Activated CD4-positive, CD25-positive, alpha-beta regulatory T cell treated with anti-CD3 and anti-CD28 coated beads, Interleukin-2, amount 50 U/mL, for 16 hours (primary cell): ENCODE data around the gene LEFTY2.
"Not testable (repeated sequence)": the region's sequence is repeated elsewhere in the genome, so short reads cannot be mapped to it uniquely, and the experiment has no call there.

Experiments
- DNase-seq: peaks from one replicate; pipeline ENCODE4 v3.0.0-alpha.2; 2020; ENCODE audit warnings: low read depth, low spot score

Gene LEFTY2

GRCh38 chr1:225930566-225930965 lies 10.5 kb downstream of the LEFTY2 start:
- no peak for DNase-seq

GRCh38 chr1:225929462-225929861 lies 11.6 kb downstream of the LEFTY2 start:
- DNase-seq = not testable (repeated sequence)

GRCh38 chr1:225928186-225929175 lies 12.5 kb downstream of the LEFTY2 start:
- no peak for DNase-seq

GRCh38 chr1:225926551-225927113 lies 14.4 kb downstream of the LEFTY2 start:
- no peak for DNase-seq

GRCh38 chr1:225923692-225924555 lies 17.1 kb downstream of the LEFTY2 start, which contains the start of gene PYCR2:
TSS of gene PYCR2 (minus strand) at chr1:225924250. CDS start at chr1:225924110, 140 bp downstream.
- DNase-seq = peak; percentile 87

- no peak for DNase-seq
Observed at GRCh38 chr1:225923381-225923691, 17.7 kb downstream of the LEFTY2 start.

- DNase-seq = no peak
Observed at GRCh38 chr1:225921734-225922709, 19.0 kb downstream of the LEFTY2 start.

- DNase-seq = no peak
Observed at GRCh38 chr1:225919906-225920305, 21.1 kb downstream of the LEFTY2 start.

- DNase-seq = no peak
Observed at GRCh38 chr1:225918280-225918679, 22.7 kb downstream of the LEFTY2 start.

GRCh38 chr1:225917536-225917935 lies 23.5 kb downstream of the LEFTY2 start:
- no peak for DNase-seq

- DNase-seq = no peak
Observed at GRCh38 chr1:225917101-225917500, 23.9 kb downstream of the LEFTY2 start.

- DNase-seq = no peak
Observed at GRCh38 chr1:225915538-225915991, 25.5 kb downstream of the LEFTY2 start.

- no peak for DNase-seq
Observed at GRCh38 chr1:225914947-225915346, 26.1 kb downstream of the LEFTY2 start.

GRCh38 chr1:225914391-225914790 lies 26.6 kb downstream of the LEFTY2 start:
- no peak for DNase-seq

GRCh38 chr1:225911191-225912130 lies 29.6 kb downstream of the LEFTY2 start:
- peak; percentile 39 for DNase-seq

GRCh38 chr1:225909477-225909876 lies 31.5 kb downstream of the LEFTY2 start:
- no peak for DNase-seq

- no peak for DNase-seq
Observed at GRCh38 chr1:225908773-225909172, 32.2 kb downstream of the LEFTY2 start.

- no peak for DNase-seq
Observed at GRCh38 chr1:225908013-225908640, 32.9 kb downstream of the LEFTY2 start.

- no peak for DNase-seq
Observed at GRCh38 chr1:225907341-225907740, 33.7 kb downstream of the LEFTY2 start.
